Erythroblast (primary cell): Measurements from ENCODE around the gene CACNA1D.

Source experiments
- GATA1 ChIP-seq: IDR thresholded peaks from 2 replicates; pipeline ENCODE4 v1.6.1; 2011; ENCODE audit warnings: low read depth, mild to moderate bottlenecking, control low read depth, low read length, moderate library complexity
- POLR2A ChIP-seq: IDR thresholded peaks from 2 replicates; pipeline ENCODE4 v1.6.1; 2011; ENCODE audit warnings: mild to moderate bottlenecking, low read length

- TF ChIP-seq POLR2A: no peak
- TF ChIP-seq GATA1: no peak
Observed at GRCh38 chr3:53693451-53693850, 199.0 kb downstream of the CACNA1D start.
